Gastrocnemius medialis (tissue), 4 donors: Measurements from ENCODE around the gene UBE4A. TPM values are rescaled to one million over a fixed set of nuclear protein-coding genes. Genes with fewer than 3 reads are reported as not detected.

Experiments
- ATAC-seq, 2 donors: fragments of 150-250 bp; one replicate each; pipeline ENCODE4 v1.9.1; 2016
- DNase-seq, 2 donors: peaks; one replicate each; pipeline ENCODE4 v3.0.0-alpha.2; 2019
- H3K27ac ChIP-seq, 4 donors: fragments of 200-600 bp; sonication (generic); 1 replicate in 1 of 4; 2 replicates in 3 of 4; pipeline ENCODE4 v1.5.1; 2016 to 2018; ENCODE audit warnings: mild to moderate bottlenecking in 2 of 4, moderate library complexity in 1 of 4
- H3K27me3 ChIP-seq, 3 donors: fragments of 200-600 bp; sonication (generic) in 2 of 3; 1 replicate in 1 of 3; 2 replicates in 2 of 3; pipeline versions ENCODE4 v1.5.1 to v1.6.0; 2016 to 2019; ENCODE audit warnings: mild to moderate bottlenecking in 1 of 3, moderate library complexity in 1 of 3
- H3K36me3 ChIP-seq, 2 donors: fragments of 200-600 bp; sonication (generic) in 1 of 2; one replicate each; pipeline ENCODE4 v1.5.1; 2017 to 2018
- H3K4me1 ChIP-seq, 2 donors: fragments of 200-600 bp; sonication (generic) in 1 of 2; one replicate each; pipeline ENCODE4 v1.5.1; 2016 to 2017; ENCODE audit warnings: mild to moderate bottlenecking in 2 of 2
- H3K4me3 ChIP-seq, 4 donors: fragments of 200-600 bp; sonication (generic) in 3 of 4; 1 replicate in 1 of 4; 2 replicates in 3 of 4; pipeline ENCODE4 v1.5.1; 2016 to 2019; ENCODE audit warnings: mild to moderate bottlenecking in 2 of 4
- H3K9me3 ChIP-seq, 3 donors: fragments of 200-600 bp; sonication (generic) in 2 of 3; 1 replicate in 1 of 3; 2 replicates in 2 of 3; pipeline ENCODE4 v1.5.1; 2016 to 2019
- CTCF ChIP-seq, 5 experiments: fragments of 450-650 bp in 3 of 5; fragments of 200-600 bp in 2 of 5; sonication (generic) in 2 of 5; IDR thresholded peaks in 4 of 5; conservative IDR thresholded peaks in 1 of 5; 1 replicate in 4 of 5; 2 replicates in 1 of 5; pipeline ENCODE4 v1.5.1; 2016 to 2019; ENCODE audit warnings: antibody characterized with exemption in 5 of 5, mild to moderate bottlenecking in 3 of 5, moderate library complexity in 3 of 5
- POLR2A ChIP-seq, 2 donors: fragments of 450-650 bp; IDR thresholded peaks; one replicate each; pipeline ENCODE4 v1.6.1; 2017; ENCODE audit warnings: antibody characterized with exemption in 2 of 2, mild to moderate bottlenecking in 2 of 2, moderate library complexity in 2 of 2
- in situ Hi-C, 4 donors: fragments of 200-750 bp; cut with MboI; loops; one replicate each; pipeline versions ENCODE4 v1.15.0 to v1.8.0; 2017; ENCODE audit warnings: low sequenced_read_pairs in 4 of 4
- intact Hi-C: fragments of 100-400 bp; cut with DNase I; formaldehyde crosslinking; loops from one replicate; pipeline ENCODE4 v1.15.1; 2023; ENCODE audit warnings: low total_unique reads
- total RNA-seq, 4 donors: library from RNA; depleted of rRNA; stranded (reverse); fragments of >200 nt; gene quantifications; one replicate each; pipeline versions ENCODE4 v1.1.0 to v1.2.3, GENCODE V29; 2016

The UBE4A gene
- total RNA-seq, 4 donors from 2014 or later, result 36.6 to 73.9 (median 41.7) TPM

- DNase-seq (no peak), ATAC-seq (no peak)
- in situ Hi-C loops (loop anchor here in 1 of 4 donors (10.0 kb wide), 1 partner anchor 146 kb away; no protein-coding TSS in a partner anchor), intact Hi-C loops (no loop called here)
- H3K27me3 ChIP-seq, result no peaks in the 10 kb centered on the region
- H3K27ac ChIP-seq, result no peak overlapping the region
- no peak overlapping the region for H3K4me3 ChIP-seq
- H3K36me3 ChIP-seq, result no peaks in the 10 kb centered on the region
- no peaks in the 10 kb centered on the region for H3K4me1 ChIP-seq
- H3K9me3 ChIP-seq, result no peaks in the 10 kb centered on the region
- TF ChIP-seq CTCF (IDR thresholded peaks at IDR 0.05 in 4 of 5, conservative IDR thresholded peaks at IDR 0.05 in 1 of 5) (no peak), POLR2A (IDR thresholded peaks at IDR 0.05) (no peak)
Observed at GRCh38 chr11:118340449-118340848, 19.0 kb upstream of the UBE4A start.

DNA sequence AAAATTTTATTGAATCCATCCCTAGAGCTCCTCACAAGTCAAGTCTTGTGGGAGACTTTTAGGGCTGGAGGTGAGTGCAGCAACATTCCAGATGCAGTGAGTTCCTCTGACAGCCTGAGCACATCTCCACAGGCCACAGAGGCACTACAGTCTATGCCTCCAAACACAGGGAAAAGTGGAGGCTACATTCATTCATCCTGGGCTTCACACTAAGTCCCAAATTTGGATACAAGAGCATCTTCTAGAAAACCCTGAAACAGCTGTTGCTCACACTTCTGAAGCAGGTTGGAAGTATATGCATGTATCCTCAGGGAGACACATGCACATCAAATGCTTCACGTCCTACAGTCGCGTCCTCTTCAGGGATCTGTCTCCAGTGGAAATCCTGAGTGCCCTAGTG lies 18.1 kb upstream of the UBE4A start:
- in situ Hi-C loops, result loop anchor here in 1 of 4 donors (10.0 kb wide), 1 partner anchor 146 kb away; no protein-coding TSS in a partner anchor

GRCh38 chr11:118341815-118342489 lies 17.4 kb upstream of the UBE4A start:
- H3K27ac ChIP-seq, result no peak overlapping the region
- ATAC-seq, result no peak
- no peak for DNase-seq
- intact Hi-C loops (no loop called here), in situ Hi-C loops (loop anchor here in 1 of 4 donors (10.0 kb wide), 1 partner anchor 147 kb away; no protein-coding TSS in a partner anchor)
- no peaks in the 10 kb centered on the region for H3K36me3 ChIP-seq
- no peak for TF ChIP-seq CTCF (IDR thresholded peaks at IDR 0.05 in 4 of 5, conservative IDR thresholded peaks at IDR 0.05 in 1 of 5)
- TF ChIP-seq POLR2A (IDR thresholded peaks at IDR 0.05), result no peak
- no peaks in the 10 kb centered on the region for H3K9me3 ChIP-seq
- H3K27me3 ChIP-seq, result no peaks in the 10 kb centered on the region
- H3K4me1 ChIP-seq, result no peaks in the 10 kb centered on the region
- H3K4me3 ChIP-seq, result no peak overlapping the region

More for the DNA sequence above, 18.1 kb upstream of the UBE4A start:
- Histone ChIP-seq H3K4me3 (no peak overlapping the region), H3K27me3 (no peaks in the 10 kb centered on the region), H3K9me3 (no peaks in the 10 kb centered on the region), H3K36me3 (no peaks in the 10 kb centered on the region), H3K27ac (no peak overlapping the region), H3K4me1 (no peaks in the 10 kb centered on the region)
- intact Hi-C loops, result no loop called here
- no peak for DNase-seq
- ATAC-seq, result no peak
- TF ChIP-seq POLR2A (IDR thresholded peaks at IDR 0.05) (no peak), CTCF (IDR thresholded peaks at IDR 0.05 in 4 of 5, conservative IDR thresholded peaks at IDR 0.05 in 1 of 5) (no peak)

DNA sequence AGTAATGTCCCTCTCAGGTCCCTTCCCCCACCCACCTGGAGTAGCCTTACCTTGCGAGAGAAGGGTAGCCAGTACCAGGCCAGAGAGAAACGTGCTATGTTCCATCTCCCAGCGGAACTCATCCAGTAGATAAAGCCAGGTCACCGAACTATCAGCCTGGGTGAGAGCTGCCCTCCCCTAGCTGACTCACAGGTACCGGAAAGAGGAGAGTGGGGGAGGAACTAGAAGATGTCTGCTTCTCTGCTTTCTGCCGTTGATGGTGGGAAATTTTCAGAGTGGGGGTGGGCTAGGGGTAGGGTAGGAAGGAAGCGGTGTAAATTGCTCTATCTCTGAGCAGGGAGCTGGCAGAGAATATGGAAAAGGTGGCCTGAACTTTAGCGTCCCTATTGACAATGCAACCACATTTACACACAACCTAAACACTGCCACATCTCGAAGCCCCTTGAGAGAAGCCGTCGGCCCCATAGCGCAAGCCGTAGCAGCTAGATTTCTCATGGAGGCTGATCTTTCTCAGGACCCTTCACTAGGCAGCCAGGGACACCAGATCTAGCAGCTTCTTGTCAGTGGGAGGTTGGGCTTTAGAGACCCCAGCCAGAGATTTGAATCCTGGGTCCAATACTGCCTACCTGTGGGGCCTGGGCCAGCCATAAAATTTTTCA lies 16.8 kb upstream of the UBE4A start, which contains the start of gene CD3D:
CD3D (minus strand) TSS at position 203 of the 659 bp plus-strand sequence; CDS start at position 105, 98 bp downstream.
- in situ Hi-C loops (loop anchor here in 1 of 4 donors (10.0 kb wide), 1 partner anchor 148 kb away; no protein-coding TSS in a partner anchor), intact Hi-C loops (no loop called here)
- ATAC-seq (no peak), DNase-seq (no peak)
- Histone ChIP-seq H3K27me3 (no peaks in the 10 kb centered on the region), H3K9me3 (no peaks in the 10 kb centered on the region), H3K36me3 (no peaks in the 10 kb centered on the region), H3K4me1 (no peaks in the 10 kb centered on the region), H3K27ac (no peak within 1 kb of the TSS), H3K4me3 (no peak within 1 kb of the TSS)
- TF ChIP-seq POLR2A (IDR thresholded peaks at IDR 0.05) (no peak), CTCF (IDR thresholded peaks at IDR 0.05 in 4 of 5, conservative IDR thresholded peaks at IDR 0.05 in 1 of 5) (no peak)
